NCI-H1417 (cell line): ENCODE measurements around the gene PTRH1.
"Not testable (repeated sequence)": the region's sequence is repeated elsewhere in the genome, so short reads cannot be mapped to it uniquely, and the experiment has no call there.

ENCODE experiments used
- DNase-seq, 3 experiments: peaks; one replicate each; lab custom pipeline; 2025; lab: John Stamatoyannopoulos, UW

PTRH1 gene, protein sequence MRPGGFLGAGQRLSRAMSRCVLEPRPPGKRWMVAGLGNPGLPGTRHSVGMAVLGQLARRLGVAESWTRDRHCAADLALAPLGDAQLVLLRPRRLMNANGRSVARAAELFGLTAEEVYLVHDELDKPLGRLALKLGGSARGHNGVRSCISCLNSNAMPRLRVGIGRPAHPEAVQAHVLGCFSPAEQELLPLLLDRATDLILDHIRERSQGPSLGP

GRCh38 chr9:127715470-127716337 lies at the start of gene PTRH1, which contains the start of gene TTC16:
PTRH1 (minus strand) TSS chr9:127715663; CDS start chr9:127715639, 24 bp downstream.
TTC16 (plus strand) TSS chr9:127716079; CDS start chr9:127716146, 67 bp downstream.
- peak; percentile 88 to 98 (median 97) for DNase-seq

GRCh38 chr9:127763918-127764384 lies 48.5 kb upstream of the PTRH1 start:
- no peak for DNase-seq

DNA sequence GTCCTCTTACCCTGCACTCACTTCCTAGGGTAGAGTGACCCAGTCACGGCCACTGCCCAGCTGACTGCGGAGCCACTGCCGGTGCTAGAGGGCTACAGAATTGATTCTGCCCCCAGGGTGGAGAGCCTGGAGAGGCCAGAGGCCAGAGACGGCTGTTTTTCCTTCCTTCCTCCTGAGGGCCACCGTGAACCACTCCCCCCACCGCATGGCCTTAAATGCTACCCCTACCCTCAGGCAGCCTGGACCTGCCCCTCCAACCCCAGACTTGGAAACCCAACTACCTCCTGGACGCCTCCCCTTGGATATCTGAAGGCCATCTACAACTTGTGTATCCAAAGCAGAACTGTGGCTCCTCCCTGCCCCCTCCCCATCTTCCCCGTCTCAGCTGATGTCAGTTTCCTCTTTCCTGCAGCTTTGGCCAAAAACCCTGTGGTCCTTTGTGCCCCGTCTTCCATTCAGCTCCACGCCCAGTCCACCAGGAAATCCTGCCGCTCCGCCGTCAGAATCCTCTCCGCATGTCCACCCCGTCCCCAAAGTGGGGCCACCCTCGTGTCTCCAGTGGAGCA lies 46.7 kb upstream of the PTRH1 start:
- DNase-seq: no peak

GRCh38 chr9:127761491-127761956 lies 46.1 kb upstream of the PTRH1 start:
- peak in 1 of 3 experiments; percentile 27 for DNase-seq

GRCh38 chr9:127761061-127761460 lies 45.6 kb upstream of the PTRH1 start:
- DNase-seq: no peak

DNA sequence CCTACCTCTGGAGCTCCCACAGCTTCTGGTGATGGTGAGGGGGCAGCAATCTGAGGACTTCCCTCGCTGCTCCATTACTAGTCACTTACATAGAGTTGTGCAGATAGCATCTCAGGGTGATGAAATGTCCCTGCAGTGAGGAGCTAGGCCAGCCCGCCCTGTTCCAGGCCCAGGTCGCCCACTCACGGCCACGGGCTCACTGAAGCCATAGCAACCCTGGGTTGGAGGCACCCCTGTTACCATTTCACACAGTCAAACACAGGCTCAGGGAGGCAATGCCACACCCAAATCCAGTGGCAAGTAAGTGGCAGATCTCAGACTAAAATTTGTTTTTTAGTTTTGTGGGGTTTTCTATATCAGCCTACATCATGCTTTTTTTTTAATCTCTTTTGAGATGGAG lies 43.4 kb upstream of the PTRH1 start:
- DNase-seq: no peak

GRCh38 chr9:127756776-127757175 lies 41.3 kb upstream of the PTRH1 start:
- not testable (repeated sequence) for DNase-seq

- DNase-seq: no peak
These were observed 40.8 kb upstream of the PTRH1 start for GRCh38 chr9:127756233-127756632.

DNA sequence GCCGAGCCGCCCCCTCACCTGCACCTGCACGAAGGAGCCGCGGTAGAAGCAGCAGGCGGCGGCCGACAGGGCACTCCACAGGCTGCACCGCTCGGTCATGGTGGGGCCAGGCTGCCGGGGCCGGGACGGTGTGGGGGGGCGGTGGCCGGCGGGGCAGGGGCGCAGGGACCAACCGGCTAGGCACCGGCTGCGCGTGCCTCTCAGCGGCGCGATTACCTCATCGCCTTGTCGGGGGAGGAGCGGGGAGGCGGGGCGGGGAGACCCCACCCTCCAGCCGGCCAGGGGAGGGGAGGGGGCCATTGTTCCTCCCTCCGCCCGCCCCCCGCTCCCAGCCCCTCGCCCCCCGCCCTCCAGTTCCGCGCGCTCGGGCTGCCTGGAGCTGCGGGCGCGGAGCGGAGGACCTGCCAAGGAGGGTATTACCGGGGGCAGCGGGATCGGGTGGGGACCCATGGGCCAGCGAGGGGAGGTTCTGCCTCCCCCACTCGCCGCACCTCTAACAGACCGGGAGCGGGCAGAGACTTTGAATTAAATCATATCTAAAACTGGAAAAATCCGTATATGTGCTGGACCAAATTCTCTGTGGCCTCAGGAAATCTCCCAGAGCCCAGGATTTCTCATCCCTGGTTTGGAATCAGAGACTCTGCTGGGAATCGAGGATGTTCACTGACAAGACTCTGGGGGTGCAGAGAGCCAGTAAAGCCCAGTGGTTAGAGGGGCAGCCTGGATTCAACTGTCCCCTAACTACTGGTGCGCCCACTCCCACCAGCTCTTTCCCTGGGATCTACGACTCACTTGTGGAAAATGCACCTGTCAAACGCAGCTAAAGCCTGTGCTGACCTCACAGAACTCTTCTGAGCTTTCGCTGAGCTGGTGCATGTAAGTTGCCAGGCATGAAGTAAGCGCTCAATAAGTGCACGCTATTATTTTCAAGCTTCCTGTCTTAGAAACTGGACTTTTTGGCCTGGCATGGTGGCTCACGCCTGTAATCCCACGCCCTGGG lies 39.9 kb upstream of the PTRH1 start:
- DNase-seq: peak in 2 of 3 experiments; percentile 57 to 63

DNA sequence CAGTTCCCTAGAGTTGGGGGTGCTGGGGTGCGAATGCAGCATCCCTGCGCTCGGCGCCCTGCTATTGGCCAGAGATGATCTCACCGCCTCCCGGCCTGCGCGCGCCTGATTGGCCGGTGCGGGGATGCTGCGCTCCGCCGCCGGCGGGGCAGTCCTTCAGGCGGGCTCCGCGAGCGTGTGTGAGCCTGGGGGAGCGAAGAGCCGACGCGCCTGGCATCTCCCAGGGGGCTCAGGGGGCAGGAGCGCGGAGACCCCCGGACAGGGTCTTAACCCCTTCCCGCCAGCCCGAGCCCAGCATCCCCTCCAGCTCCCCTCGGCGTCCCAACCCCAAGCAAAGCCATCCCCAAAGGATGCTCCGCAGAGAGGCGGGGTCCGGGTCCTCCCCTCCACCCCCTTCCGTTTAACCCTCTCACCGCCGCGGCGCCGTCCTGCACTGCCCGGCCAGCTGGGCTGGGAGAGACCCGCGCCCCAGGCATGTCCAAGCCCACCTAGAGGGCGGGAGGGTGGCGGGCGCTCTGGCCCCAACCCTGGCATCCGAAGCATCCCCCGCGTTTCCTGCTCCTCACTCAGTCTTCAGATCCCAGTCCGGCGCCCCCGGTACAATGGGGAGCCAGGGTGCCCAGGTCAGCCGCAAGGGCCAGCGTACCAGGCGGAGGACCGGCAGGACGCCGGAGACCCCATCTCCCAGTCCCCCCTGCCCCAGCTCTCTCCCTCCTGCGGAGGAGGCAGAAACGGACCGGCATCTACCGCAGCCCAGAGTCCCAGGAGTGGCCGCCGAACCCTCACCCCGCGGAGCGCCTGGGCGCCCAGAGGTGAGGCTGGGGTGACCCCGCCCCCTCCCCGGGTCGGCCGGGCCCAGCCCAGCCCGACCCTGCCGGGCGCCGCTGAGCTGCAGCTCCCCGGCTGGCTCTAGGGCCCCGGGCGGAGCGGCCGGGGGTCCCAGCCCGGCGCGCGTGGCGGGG lies 38.9 kb upstream of the PTRH1 start:
- DNase-seq: peak; percentile 1 to 77 (median 69)

DNA sequence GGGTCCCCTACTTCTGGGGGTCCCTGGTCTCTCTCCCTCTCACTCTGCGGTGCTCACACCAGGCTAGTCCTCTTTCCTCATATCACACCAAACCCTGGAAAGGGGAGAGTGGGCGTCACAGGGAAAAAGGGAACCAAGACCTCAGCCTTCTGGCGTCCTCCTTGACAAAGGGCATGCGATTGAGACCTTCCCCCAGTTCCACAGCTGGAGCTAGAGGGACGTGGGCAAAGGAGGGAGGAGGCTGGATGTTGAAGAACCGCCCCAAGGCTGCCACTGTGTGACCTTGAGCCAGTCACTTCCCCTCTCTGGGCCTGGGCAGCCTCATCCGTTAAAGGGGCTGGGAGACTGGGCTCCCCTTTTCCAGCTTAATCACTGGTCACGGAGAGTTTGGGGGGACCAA lies 38.2 kb upstream of the PTRH1 start:
- DNase-seq: no peak

- DNase-seq: no peak
These were observed 37.7 kb upstream of the PTRH1 start for GRCh38 chr9:127753148-127753547.

- no peak for DNase-seq
These were observed 36.0 kb upstream of the PTRH1 start for GRCh38 chr9:127751269-127752054.

GRCh38 chr9:127749090-127749787 lies 33.8 kb upstream of the PTRH1 start:
- no peak for DNase-seq

GRCh38 chr9:127746959-127747569 lies 31.6 kb upstream of the PTRH1 start:
- DNase-seq: no peak

- DNase-seq: no peak
These were observed 29.1 kb upstream of the PTRH1 start for GRCh38 chr9:127744398-127745110.

DNA sequence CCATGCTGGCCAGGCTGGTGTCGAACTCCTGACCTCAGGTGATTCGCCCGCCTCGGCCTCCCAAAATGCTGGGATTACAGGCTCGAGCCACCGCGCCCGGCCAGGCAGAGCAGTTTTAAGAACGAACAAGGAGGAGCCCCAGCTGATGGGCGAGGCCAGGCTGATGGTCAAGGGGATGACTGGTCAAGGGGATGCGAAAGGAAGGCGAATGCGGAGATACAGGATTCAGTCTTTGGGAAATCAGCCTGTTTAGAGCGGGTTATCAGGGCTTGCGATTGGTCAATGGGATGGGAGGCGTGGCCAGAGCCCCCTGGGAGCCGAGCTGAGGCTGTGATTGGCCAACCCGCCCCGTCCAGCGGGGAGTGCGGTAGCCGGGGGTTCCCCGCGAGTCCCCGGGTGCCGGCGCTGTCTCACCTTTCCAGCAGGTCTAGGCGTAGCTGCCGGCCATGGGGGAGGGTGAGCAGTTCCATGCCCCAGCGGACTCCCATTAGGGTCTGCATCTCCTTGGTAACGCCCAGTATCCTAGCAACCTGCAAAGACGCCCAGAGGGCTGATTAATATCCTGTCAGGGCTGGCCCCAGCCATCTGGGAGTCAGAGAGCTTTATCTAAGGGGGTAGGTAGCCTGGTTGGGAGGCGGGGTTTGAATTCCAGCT lies 27.1 kb upstream of the PTRH1 start:
- DNase-seq: peak; percentile 31 to 78 (median 61)
